HG03521 (cell line): ENCODE measurements around the gene SMPX.

ENCODE experiments used
- ATAC-seq: cut with Tn5 transposase; IDR thresholded peaks from one replicate; pipeline ENCODE4 v1.9.1; 2021; ENCODE audit warnings: mild to moderate bottlenecking, moderate library complexity; ENCODE audit not compliant: unreplicated experiment

The SMPX gene

DNA sequence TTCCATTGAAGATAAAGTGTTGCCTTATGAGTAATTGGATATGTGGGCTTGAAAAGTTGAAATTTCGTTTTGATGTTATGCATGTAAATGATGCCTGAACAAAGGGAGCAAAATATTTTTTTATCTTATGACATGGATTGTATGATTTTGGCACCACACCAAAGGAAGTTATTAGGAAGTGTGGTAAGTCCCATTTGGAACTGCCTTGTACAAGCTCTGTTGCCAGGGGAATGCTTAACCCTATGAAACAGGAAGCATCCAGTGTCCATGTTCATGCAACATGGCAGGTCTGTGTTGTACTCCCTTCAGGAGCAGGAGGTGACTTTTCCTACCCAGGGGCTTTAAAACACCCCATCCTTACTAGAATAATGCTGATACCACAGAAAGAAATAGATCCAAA is 13.2 kb downstream of the SMPX start:
- no peak for ATAC-seq

DNA sequence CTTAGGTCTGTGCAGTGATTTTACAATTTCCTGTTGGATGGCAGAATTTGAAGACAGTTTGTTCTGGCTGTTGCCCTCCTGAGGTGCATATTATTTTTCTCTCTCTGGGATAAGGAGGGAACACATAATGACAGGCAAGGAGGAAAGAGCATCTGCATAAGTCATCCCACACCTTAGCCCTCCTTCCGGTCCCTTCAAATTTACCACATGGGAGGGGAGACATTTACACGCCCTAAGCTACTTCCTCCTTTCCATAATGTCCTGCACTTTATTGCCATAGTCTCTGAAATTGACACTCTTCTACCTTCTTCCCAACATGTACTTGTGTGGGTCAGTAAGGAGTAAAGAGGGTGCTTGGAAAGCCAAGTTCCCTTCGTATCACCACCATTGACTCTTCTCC is 13.9 kb downstream of the SMPX start:
- ATAC-seq = no peak

DNA sequence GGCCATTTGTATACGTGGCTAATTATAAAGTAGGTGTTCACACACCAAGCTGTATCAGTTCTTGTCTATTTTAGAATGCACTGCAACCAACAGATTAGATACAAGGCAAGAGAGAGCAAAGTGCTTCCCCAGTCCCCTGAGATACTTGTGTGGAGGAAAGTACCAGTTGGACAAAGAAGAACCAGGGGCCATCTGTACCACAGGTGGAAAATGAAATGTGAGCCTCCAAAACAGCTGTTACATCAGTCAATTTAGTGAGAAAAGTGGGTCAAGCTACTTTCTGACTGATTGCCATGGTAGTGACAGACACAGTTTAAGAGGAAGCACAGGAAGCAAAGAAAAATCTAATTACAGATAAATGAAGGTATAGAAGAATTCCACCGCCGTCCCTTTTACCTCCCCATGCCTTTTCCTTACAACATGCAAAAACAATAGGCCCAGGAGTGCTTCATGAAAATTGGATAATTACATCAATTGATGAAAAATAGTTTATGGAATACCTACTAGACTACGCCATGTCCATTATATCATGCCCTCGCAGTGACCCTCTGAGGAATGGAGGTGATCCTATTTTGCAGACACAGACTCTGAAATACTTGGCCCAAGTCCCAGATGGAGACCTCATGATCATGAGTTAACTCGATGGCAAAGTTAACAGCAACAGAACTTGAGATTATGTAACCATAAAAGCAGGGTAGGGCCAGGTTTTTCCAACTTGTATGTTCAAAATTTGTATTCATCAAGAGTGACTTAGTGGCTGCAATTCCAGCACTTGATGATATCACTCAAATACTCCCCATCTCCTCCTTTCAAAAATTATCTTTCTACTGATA is 15.8 kb downstream of the SMPX start:
- ATAC-seq = no peak

DNA sequence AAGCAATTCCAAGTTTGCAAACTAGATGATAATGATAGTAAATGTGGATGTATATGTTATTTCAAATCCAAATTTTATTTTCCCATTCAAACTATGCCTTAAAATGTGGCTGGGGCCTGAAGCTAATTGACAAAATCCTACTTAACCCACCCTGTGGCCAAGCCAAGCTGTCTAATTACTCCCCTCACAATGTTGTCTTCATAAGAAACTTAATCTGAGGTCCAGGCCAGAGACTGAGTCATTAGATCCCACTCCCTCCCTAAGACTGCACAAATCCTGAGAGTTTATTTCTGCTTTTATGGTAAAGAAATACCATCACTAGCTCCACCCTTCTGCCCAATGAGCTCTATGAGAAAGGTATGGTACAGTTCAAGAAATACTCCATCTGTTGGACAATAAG is 16.6 kb downstream of the SMPX start:
- no peak for ATAC-seq

DNA sequence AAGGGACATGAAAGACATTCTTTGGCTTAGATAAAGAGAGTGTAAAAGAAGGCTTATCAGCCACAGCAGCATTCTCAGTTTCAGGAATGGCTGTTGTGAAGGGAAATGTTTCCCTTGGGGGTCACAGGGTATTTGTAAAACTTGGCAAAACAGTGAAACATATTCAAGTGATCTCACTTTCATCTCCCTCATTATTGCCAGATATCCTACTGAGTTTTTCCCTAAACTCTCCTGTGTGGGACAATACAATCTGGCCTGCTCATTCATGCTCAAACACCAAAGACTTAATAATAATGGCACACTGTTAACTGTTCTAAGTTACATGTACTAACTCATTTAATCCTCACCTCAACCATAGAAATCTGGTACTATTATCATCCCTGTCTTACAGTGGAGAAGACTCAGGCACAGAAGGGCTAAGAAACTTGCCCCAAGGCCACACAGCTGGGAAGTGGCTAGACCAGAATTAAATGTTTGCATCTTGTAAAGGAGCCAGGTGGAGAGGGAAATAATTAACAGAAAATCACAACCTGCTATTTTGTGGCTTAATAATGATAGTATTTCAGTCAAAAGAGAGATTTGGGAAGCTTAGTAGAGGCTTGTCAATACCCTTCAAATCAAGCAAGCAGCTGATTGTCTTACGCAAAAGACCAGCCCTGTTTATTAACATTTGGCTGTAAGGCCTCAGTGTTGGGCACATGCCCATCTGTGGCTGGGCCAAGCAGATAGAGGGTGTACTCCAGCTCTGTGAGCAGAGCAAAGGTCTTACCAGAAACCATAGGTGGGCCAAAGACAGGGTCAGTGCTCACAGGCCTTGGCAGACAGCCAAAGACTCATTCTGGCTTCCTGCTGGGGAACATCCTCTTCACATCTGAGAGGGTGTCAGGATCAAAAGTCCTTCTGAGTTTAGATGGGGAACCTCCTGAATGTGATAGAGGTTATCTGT is 17.3 kb downstream of the SMPX start:
- ATAC-seq = no peak

DNA sequence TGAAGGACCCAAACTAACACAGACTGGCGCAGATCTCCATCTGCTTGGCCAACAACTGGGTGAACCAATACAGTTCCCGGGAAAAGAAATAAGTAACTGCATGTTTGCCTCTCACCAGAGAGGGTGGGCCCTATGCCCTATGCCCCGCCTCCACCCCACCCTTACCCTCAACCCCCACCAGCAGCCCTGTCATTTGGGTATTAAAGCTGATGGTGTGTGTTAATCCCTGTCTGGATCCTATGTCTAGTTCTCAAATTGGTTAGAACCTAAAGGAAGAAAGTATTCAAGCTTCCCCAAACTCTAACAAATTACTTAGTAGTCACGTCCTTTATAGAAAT is 19.0 kb downstream of the SMPX start:
- ATAC-seq = no peak

DNA sequence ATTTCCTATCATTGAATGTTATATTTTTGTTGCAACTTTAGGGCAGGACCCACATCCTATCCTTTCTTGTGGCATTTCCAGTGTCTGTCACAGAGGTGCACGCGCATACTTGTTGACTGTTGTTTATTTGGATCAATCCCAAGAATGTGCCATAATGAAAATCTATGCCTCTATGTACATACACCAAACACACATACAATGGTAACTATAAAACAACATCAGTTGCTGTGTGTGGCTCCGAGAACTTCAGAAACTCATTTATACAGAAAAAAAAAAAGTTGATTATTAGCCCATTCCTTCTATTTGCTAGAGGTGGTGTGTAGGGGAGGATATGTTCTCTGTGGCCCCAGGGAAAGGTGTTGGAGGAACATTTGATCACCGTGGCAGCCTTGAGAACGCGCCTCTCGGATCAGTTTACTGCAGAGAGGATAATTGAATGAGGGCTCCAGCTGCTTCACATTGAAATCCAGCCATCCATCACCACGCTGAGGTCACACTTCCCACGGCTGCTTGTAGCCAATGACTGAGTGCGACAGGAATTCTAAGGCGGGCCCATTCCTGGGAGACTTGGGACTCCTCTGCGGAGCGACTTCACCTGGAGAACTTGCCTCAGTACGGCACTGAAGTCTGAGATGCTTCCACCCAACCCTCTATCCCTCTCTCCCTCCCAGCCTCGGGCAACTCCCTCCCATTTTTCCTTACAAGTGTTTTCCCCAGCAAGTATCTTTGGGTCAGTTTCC is 19.5 kb downstream of the SMPX start:
- ATAC-seq = no peak

DNA sequence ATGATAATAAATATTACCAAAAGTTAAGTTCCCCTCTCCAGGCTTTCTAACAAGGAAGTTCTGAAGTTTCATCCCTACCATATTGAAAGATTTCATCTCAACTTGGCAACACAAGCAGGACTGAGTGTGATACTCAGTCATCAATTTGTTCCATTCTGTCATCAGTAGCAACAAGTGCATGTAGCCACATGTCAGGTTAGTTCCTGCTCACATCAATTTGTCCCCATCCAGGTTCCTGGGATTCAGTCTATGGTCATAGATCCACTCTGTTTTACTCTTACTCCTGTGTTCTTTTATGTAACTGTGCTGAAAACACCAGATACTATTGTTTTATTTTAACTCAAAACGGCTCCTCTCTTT is 22.2 kb downstream of the SMPX start:
- ATAC-seq = no peak

DNA sequence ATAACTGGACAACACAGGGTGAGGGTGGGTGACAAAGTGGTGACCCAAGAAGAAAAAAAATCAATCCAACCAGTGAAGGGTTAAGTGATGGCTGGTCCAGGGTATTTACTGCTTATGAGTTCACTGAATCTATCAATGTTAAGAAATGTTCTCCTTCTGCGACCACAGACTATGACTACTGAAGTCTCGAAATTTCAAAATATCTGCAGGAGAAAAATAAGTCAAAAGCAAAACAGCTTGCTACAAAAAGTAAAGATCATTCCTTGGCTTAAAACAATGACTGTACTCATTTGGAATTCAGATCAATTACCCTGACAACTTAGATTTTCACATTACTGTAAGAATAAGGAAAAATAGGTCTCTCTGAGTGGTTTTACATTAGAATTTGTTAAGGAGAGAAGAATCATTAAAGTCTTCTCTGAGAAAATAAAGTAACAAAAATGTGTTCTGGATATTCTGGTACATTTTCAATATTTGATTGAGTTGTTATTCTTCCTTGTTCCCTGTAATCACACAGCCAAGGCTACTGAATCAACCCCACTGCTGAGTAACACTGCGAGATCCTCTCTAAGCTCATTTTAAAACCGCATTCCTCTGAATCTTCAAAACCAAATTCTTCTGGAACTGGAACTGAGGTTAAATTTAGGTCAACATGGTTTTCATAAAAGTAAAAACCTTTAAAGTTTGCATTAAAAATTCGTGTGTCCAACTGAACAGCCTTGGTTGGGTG is 22.7 kb downstream of the SMPX start:
- no peak for ATAC-seq

DNA sequence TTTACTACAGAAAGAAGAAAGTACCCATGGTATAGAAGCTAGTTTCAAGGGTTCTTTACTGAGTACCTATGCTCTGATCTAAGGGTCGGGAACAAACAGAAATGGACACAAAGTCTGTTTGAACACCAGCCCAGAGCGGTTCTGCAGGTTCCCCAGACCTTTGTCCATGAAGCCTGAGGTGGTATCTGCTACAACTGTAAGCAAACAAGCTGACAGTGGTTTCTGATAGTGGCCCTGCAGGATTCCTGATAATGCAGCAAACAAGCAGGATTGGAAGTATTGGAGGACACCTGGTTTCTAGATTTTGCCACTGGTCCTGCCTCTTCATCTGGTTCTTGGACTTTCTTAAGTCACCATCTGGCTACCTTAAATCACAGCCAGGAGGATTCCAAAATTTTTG is 23.7 kb downstream of the SMPX start:
- ATAC-seq = no peak

DNA sequence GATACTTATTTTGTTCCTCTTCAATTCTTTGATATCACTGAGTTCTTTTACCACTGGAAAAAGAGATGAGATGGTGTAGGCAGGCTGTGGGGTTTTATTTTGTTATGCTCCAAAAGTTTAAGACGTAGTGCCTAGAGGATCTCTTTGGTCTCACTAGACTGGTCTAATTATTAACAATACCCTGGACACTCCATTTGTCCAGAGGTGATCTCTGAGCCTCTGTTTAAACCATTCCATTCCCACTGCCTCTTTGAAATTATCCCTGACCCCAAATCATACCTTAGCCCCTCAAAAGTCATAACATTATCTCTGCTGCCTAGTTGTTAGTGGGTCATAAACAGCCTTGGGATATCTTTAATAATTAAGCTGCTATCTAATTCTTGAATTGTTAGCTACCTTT is 24.2 kb downstream of the SMPX start:
- no peak for ATAC-seq

DNA sequence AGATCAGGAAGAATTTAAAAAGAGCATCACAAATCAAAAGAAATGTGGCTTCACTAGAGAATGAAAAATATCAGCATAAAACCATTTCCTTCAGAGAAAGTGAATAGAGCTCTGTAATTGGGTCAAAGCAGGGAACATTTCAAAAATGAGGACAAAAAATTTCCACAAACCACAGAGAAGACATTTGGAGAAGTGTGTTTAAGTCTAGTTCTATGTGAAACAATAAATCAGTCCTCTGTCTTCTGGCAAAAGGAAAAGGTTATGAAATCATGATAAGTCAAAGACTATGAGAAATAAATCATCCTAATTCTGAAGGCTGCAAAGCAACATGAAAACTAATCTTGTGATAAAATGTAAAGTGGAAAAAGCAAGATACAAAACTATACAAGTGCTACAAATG is 27.9 kb downstream of the SMPX start:
- ATAC-seq = no peak

DNA sequence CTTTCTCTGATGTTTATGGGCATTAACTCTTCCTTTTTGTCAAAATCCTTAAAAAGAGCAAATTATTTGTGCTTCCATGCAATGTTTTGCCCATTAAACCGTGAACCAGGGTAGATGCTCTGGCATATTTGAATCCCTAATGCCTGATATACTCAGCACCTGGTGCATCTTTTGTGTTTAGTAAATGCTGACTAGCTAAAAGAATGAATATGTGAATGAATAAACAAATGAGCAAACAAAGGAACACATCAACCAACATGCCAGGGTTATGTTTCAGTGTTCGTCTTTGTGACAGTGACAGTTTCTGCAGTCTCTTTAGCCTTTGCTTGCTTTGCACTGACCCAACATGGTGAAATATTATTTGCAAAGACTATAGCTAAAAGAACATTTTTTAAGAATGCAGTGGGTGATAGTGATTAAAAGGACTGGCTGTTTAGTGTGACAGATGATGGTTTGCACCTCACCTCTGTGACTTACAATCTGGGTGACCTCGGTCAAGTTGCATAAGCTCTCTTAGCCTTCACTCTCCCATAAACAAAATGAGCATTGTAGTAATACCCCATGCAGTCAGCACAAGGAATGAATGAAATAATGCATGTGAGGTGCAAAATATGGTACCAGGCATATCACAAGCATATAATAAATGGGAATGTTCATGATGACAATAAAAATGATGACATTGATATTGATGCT is 29.5 kb downstream of the SMPX start:
- no peak for ATAC-seq

DNA sequence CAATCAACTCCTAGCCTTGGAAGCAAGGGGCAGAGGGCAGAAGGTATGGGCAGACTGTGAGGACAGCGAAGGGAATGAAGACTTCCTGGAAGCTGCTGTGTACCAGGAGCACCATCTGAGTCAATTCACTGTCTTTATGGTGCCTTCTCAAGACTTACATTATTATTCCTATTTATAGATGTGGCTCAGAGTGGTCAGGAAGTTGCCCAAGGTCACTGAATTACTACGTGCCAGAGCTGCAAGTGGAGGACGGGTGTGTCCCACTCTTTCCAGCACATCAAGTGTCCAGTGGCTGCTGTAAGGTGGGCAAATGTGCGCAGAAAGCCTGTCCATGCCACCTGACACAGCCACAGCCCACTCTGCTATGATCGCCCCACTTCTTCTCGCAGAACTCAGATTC is 32.0 kb downstream of the SMPX start:
- no peak for ATAC-seq

DNA sequence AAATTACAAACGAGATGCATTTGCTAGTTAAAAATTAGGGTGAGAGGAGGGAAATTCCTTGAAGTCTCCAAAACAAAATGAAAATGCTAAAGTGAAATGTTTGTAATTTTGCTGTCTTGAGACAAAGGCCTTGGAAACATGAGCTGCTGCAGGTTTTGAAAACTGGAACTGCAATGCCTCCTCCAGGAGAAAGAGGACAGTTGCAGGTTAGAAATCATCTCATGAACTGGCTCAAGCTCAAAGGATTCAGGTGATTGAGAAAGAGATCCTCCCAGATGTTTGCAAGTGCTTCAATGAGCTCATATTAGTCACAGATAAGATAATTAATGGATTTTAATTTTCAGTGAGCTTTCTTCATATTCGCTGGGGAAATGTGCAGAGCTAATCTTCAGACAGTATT is 32.4 kb downstream of the SMPX start:
- no peak for ATAC-seq

DNA sequence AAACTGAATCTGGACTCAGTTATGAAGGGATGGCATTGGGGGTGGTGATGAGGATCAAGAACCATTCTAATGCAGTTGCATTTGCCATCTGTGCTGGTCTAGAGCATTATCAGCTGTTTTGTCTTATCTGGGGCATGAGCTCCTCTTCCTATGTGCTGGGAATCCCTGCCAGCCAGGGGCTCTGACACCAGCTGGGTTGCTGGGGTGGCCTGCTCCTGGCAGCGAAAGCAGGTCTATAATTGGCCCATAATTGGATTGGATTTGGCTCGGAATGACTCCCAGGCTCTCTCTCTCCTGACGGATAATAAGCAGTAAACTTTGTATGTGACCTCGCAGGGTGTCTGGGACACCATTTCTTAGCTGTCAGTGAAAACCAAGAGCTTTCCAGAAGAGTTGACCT is 34.1 kb downstream of the SMPX start:
- ATAC-seq = no peak

DNA sequence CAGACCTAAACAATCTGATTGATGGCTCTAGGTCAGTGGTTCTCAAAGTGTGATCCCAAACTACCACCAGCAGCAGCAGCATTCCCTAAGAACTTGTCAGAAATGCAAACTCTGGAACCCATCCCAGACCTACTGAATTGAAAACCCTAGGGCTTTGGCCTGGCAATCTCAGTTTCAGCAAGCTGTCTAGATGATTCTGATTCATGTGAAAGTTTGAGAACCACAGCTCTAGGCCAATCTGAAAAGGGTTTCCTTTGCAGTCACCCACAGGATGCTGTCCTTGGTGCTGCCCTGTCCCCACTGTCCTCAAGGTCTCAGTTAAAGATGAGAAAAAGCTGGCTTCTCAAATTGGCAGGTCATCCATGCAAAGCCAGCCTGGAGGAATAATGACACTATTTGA is 34.8 kb downstream of the SMPX start:
- no peak for ATAC-seq

DNA sequence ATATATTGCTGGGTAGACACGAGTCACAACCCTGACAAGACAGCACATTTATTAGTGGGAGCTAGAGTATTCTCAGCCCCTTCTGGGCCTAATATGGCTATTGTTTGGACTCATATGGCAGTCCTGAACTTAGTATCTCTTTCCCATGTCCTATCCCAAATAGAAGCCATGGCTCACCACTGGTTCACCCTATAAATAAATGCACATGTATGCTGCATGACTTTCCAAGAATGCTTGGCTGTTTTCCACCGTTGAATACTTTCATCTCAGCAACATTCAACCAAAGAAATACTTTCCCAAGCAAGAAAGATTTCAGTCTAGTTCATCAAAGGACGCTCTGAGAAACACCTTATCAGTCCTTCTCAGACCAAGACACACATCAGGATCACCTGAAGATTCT is 36.7 kb downstream of the SMPX start:
- ATAC-seq = no peak

DNA sequence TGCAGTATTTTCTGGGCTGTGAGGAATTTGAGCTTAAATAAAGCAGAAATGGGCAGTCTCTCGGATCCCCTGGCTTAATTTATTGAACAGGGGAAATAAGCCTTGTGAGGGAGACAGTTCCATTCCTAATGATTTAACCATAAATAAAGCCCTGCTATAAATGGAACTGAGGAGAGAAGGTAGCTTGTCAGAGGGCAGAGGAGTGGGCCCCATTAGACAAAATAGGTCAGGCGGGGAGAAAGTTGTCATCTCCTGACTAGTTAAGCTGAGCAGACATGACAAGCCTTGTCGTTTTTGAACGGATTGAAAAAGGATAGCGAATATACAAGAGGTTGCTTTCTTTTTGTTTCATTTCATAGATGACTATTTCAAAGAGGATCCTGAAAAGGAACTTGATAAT is 39.3 kb downstream of the SMPX start:
- ATAC-seq = no peak

DNA sequence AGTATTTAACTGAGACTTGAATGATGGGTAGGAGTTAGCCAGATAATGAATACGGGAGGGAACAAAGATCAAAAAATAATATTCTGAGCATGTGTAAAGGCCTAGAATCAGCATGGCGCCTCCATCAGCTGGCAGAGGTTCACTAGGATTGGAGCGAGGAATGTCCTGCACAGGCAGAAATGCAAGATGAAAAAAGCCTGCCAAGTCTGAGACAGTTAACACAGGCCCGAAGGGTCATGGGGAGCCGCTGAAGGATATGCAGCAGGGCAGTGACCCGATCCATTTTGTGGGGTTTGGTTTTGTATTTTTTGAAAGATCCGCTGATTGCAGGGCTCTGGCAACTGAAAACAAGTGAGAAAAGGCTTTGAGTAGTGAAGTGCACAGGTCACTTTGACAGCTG is 40.1 kb downstream of the SMPX start:
- ATAC-seq = no peak
